SW 1271 (cell line): ENCODE data around the gene TMEM80.
A peak's percentile ranks its signal among the peaks of the same experiment; 100 is the strongest.
"Not testable (repeated sequence)": the region's sequence is repeated elsewhere in the genome, so short reads cannot be mapped to it uniquely, and the experiment has no call there.

Experiments
- DNase-seq, 2 experiments: peaks; one replicate each; lab custom pipeline; 2025; lab: John Stamatoyannopoulos, UW

The TMEM80 gene

GRCh38 chr11:679271-680207 lies 16.1 kb upstream of the TMEM80 start:
- DNase-seq: no peak

GRCh38 chr11:680476-680875 lies 15.1 kb upstream of the TMEM80 start:
- no peak for DNase-seq

DNA sequence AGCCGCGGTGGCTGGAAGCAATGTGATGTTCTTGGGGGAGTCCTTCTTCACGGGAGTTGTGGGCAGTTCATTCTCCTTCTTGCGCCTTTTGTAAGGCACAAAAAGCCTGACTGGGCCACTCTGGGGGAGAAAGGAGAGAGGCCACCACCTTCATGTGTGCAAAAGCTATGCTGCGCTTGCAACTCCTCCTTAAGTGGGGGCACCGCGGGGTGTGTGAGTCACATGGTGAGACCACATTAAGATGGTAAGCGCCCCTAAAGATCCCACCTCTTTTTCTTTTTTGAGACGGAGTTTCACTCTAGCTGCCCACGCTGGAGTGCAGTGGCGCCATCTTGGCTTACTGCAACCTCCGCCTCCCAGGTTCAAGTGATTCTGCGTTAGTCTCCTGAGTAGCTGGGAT lies 14.6 kb upstream of the TMEM80 start:
- DNase-seq: no peak

- no peak for DNase-seq
These were observed 9.0 kb upstream of the TMEM80 start for GRCh38 chr11:686451-687243.

DNA sequence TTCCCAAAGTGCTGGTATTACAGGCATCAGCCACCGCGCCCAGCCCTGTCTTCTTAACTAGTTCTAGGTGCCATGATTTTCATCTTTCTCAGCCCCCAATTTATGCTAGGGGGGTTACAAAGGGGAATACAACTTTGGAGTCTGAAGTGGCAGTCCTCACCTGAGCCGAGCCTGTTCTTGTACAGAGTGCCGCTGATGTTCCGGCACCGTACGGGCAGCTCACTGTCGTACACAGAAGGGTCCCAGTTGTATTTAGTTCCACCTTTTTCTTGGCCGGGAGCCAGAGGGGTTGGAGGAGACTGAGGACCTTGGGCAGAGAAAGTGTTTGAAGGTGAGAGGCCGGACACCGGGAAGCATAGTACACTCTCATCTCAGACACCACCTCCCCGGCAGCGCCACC lies 7.9 kb upstream of the TMEM80 start:
- no peak for DNase-seq

GRCh38 chr11:688681-689080 lies 6.9 kb upstream of the TMEM80 start:
- DNase-seq: no peak

GRCh38 chr11:689625-690024 lies 6.0 kb upstream of the TMEM80 start:
- DNase-seq: no peak

DNA sequence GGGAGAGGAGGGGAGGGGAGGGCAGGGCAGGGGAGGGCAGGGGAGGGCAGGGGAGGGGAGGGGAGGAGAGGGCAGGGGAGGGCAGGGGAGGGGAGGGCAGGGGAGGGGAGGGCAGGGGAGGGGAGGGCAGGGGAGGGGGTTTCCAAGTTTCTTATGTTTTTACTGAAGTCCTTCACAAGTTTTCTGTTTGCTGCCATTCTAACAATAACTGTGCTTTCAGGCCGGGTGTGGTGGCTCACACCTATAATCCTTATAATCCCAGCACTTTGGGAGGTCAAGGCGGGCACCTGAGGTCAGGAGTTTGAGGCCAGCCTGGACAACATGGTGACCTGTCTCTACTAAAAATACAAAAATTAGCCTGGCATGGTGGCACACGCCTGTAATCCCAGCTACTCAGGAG lies 5.4 kb upstream of the TMEM80 start:
- DNase-seq: not testable (repeated sequence)

DNA sequence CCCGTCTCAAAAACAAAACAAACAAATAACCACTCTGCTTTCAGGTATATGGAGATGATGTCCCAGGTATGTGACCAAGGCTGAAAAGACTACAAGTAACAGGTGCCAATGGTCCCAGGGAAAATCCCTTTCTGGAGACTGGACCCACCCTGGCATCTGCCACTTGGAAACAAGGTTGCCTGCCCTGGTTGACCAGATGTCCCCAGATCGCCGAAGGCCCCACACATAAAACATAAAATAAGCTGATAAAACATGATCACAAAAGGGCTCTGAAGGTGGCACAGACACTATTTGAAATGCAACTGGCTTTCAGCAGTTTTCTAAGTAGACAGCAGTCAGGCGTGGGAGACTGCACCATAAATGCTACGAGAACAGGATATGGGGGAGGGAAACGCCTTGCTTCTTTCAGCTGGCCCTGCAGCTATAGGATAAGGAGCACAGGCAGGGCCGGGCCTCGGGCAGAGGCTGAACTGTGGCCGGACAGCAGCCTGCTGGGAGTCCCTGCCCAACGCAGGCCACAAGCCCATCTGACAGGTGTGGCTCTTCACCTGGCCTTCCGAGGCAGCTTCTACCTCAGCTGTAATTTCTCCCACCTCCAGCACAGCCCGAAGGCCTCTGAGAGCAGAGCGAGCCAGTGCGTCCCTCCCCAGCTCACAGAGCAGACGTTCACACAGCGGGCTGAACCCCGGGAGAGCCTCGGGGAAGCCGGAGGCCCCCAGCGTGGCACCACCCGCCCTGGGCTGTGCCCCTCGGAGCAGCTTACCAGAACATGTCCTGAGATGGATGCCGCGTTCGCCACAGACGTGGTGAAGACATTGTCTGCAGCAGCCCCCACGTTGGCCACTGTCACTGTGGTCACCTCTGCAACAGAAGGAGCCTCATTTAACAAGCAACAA lies 4.6 kb upstream of the TMEM80 start:
- no peak for DNase-seq

DNA sequence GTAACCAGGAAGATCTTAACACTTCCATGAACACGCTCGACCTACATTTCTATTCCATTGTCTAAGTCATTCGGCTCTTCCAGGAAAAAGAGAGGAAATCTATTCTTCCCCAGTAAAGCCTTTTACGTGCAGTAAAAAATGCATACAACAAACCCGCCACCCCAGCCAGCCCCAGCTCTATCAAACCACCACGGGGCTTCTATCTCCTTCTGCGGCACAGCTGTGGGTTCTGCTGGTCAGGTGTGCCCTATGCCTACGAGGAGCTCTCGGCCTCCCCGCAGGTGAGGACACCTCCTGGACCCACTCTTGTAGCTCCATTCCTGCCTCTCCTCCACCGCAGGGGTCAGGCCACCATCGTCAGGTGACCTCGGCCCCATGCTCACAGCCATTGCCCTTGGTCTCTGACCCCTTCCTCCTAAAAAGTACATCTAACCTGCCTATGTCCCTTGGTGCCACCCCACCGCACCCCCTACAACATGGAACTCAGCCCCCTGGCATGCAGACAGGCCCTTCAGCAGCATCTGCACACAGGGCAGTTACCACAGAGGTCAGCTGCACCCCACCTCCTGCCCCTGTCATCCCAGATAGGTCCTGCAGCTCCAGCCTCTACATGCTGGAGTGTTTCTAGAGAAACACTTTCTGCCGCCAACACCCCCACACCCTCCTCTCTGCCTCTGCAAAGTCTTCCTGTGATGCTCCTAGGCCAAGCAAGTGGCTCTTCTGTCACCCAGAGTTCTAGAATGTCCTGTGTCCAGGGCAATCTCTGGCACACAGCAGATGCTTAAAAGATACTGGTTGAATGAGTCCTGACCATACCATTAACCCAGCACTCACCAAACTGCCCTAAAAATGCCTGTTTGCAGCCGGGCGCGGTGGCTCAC lies 3.7 kb upstream of the TMEM80 start:
- DNase-seq: no peak

- no peak for DNase-seq
These were observed 2.7 kb upstream of the TMEM80 start for GRCh38 chr11:692824-693414.

DNA sequence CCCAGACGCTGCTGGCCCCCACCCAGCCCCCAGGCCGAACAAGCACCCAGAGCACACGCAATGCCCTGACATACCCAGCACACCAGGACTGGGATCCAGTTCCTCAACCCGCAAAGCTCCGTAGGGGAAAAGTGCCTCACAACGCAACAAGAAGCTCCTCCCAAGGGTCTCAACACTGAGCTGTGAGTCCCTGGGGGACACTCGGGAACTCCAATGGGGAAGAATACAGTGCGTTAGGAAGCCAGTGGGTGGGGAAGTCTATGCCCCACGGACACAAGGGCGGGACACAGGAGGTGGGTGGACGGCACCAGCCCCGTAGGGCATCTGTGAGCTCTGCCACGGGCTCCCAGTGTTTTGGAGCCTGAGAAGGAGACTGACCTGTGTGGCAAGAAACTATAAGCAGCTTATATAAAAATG lies 2.2 kb upstream of the TMEM80 start:
- no peak for DNase-seq

- no peak for DNase-seq
These were observed 1.6 kb upstream of the TMEM80 start for GRCh38 chr11:693887-694562.

DNA sequence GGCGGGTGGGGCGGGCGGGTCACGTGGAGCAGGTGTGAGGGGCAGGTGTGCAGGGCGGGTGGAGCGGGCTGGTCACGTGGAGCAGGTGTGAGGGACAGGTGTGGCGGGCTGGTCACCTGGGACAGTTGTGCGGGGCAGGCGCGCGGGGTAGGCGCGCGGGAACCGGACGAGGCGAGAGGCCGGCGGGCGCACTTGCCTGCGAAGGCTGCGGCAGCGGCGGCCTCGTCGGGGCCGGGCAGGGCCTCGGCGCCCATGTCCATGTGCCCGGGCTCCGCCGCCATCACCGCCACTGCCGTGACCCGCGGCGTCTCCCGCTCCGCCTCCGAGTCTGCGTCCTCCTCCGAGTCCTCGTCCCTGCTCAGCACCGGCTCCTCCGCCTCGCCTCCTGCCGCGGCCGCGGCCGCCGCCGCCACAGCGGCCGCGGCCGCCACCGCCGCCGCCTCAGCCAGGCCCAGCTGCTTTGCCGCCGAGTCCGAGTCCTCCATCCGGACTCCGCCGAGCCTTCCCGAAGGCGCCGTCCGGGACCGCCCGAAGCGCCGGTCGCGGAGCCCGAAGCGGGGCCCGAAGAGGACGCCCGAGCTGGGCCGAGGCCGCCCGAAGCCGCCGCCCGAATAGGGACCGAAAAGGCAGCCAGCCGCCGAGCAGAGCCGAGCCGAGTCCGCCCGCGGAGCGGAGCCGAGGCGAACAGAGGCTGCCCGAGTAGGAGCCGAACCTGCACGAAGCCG lies 891 bp upstream of the TMEM80 start, which contains the start of gene DEAF1:
Gene DEAF1, minus strand, starts transcription at position 660 of the 725 bp plus-strand sequence. Its CDS starts 175 bp downstream, at position 485.
- DNase-seq: peak in 1 of 2 experiments; percentile 92

DNA sequence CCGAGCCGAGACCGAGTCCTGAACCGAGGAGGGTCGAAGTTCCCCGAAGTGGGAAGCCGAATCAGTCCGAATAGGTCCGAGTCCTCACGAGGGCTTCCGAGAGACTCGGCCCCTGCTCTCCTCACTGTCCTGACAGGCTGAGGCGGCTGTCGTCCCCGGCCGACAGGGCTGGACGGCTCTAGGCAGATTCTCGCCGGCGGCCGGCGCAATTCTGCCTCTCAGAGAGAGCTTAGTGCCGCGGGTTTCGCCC lies 403 bp upstream of the TMEM80 start:
- DNase-seq: peak in 1 of 2 experiments; percentile 91

DNA sequence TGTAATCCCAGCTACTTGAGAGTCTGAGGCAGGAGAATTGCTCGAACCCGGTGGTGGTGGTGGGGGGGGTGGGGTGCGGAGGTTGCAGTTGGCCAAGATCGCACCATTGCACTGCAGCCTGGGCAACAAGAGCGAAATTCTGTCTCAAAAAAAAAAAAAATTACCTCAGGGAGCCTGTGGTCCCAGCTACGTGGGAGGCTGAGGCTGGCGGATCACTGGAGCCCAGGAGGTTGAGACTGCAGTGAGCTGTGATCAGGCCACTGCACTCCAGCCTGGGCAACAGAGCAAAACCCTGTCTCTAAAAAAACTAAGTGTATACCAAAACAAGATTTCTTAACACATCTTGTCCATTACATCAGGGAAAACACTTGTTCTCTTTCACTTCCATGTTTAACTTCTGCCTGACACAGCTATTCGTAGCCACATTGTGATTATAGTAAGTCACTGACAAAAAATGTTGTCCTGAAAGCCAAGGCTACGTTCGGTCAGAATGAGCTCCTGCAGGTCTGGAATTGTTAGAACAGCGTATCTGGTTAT lies 1.4 kb downstream of the TMEM80 start:
- DNase-seq: no peak

DNA sequence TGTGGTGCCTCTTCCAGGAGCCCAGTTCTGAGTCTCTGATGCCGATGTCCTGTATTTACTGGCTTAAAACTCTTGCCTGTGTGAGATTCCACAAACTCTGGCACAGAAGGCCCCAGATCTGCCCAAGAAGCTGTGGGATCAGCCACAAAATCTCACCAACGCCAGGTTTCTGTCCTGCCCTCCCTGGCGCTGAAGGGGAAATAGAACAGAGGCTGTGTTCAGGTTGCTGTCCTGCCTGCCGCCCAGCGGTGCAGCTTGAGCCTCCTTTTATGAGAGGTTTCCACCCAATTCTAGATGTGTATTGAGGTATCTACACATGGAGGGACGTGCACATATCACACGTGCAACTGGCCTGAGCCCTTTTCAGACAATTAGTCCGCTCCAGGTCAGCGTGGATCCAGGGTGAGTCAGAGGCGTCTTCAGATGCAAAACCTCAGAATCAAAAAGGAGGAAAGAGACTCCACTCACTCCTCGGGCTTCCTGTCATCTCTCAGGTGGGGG lies 2.2 kb downstream of the TMEM80 start:
- DNase-seq: no peak

GRCh38 chr11:698493-699115 lies 3.0 kb downstream of the TMEM80 start:
- DNase-seq: no peak

DNA sequence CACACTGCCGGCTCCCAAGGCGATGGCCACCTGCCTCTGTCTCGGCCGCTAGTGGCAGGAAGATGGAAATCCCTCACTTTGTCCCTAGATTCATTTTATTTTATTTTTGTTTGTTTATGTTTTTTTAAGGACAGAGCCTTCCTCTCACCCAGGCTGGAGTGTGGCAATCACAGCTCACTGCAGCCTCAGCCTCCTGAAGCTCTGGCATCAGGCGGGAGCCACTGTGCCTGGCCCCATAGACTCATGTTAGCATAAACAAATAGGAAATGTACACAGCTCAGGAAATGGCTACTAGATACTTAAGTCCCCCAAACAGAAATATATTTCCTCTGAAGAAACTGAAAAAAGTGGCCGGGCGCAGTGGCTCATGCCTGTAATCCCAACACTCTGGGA lies 3.5 kb downstream of the TMEM80 start:
- DNase-seq: no peak
